Thymus (tissue), 11 donors: ENCODE data around the gene NKAP. TPM values are rescaled to one million over a fixed set of nuclear protein-coding genes. Genes with fewer than 3 reads are reported as not detected.
"Not testable (repeated sequence)": the region's sequence is repeated elsewhere in the genome, so short reads cannot be mapped to it uniquely, and the experiment has no call there.

Source experiments
- DNase-seq, 9 donors: peaks; one replicate each; pipeline ENCODE4 v3.0.0-alpha.2; 2013; ENCODE audit warnings: low spot score in 9 of 9, low read depth in 6 of 9, missing footprints in 1 of 9
- H3K27ac ChIP-seq, 2 donors: one replicate each; pipeline ENCODE4 v1.5.1; 2013; ENCODE audit warnings: control low read depth in 1 of 2, low read depth in 1 of 2, low read length in 1 of 2, mild to moderate bottlenecking in 1 of 2, moderate library complexity in 1 of 2
- H3K27me3 ChIP-seq, 2 donors: one replicate each; pipeline ENCODE4 v1.5.1; 2013; ENCODE audit warnings: low read length in 1 of 2; ENCODE audit not compliant: control insufficient read depth in 2 of 2, insufficient read depth in 1 of 2
- H3K36me3 ChIP-seq, 2 donors: one replicate each; pipeline ENCODE4 v1.5.1; 2013; ENCODE audit warnings: low read length in 1 of 2, mild to moderate bottlenecking in 1 of 2, moderate library complexity in 1 of 2; ENCODE audit not compliant: control insufficient read depth in 2 of 2, insufficient read depth in 2 of 2
- H3K4me1 ChIP-seq, 2 donors: one replicate each; pipeline ENCODE4 v1.5.1; 2013; ENCODE audit warnings: low read length in 2 of 2; ENCODE audit not compliant: control insufficient read depth in 2 of 2, insufficient read depth in 2 of 2
- H3K4me3 ChIP-seq, 2 donors: one replicate each; pipeline ENCODE4 v1.5.1; 2013; ENCODE audit warnings: low read length in 2 of 2, control low read depth in 1 of 2, mild to moderate bottlenecking in 1 of 2
- H3K9me3 ChIP-seq, 2 donors: one replicate each; pipeline ENCODE4 v1.5.1; 2013; ENCODE audit warnings: low read length in 1 of 2, mild to moderate bottlenecking in 1 of 2; ENCODE audit not compliant: control insufficient read depth in 2 of 2, insufficient read depth in 1 of 2
- WGBS: extraction: QIAGEN DNeasy Blood & Tissue Kit; methylation state at CpG from one replicate; pipeline ENCODE4 v1.1.7; 2013; 5-methylcytosine and 5-hydroxymethylcytosine counted together
- polyA plus RNA-seq: library from polyadenylated mRNA; stranded (reverse); fragments of 200-250 nt; gene quantifications from one replicate; pipeline ENCODE4 v1.2.3, GENCODE V29; 2013
- total RNA-seq: library from RNA; stranded (reverse); fragments of 120-200 nt; gene quantifications from one replicate; pipeline ENCODE4 v1.2.4, GENCODE V29; 2013
- donor health status: healthy.

Gene NKAP
- total and polyA plus RNA-seq, 2 donors: 6.0 to 12.0 TPM

DNA sequence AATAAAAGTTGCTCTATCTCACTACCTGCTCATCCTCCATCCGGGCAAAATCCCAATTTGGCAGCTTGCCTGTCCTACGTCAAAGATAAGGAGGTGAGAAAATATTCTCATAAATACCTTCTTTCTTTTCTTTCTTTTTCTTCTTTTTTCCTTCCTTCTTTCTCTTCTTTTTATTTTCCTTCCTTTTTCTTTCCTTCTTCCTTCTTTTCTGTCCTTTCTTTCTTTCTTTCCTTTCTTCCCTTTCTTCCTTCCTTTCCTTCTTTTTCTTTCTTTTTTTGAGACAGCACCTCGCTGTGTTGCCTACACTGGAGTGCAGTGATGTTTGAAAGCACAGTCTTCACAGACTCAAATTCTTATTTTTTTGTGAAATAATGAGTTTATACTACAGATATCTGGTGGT lies 38.6 kb upstream of the NKAP start:
- Histone ChIP-seq H3K27ac (no peak overlapping the region), H3K4me3 (no peak overlapping the region), H3K9me3 (no peaks in the 10 kb centered on the region), H3K36me3 (no peaks in the 10 kb centered on the region), H3K27me3 (peaks cover 0 to 4% of the 10 kb centered on the region in 2 donors), H3K4me1 (no peaks in the 10 kb centered on the region)
- 78% methylated on average over 3 of the region's 3 CpGs for WGBS
- DNase-seq: no peak

DNA sequence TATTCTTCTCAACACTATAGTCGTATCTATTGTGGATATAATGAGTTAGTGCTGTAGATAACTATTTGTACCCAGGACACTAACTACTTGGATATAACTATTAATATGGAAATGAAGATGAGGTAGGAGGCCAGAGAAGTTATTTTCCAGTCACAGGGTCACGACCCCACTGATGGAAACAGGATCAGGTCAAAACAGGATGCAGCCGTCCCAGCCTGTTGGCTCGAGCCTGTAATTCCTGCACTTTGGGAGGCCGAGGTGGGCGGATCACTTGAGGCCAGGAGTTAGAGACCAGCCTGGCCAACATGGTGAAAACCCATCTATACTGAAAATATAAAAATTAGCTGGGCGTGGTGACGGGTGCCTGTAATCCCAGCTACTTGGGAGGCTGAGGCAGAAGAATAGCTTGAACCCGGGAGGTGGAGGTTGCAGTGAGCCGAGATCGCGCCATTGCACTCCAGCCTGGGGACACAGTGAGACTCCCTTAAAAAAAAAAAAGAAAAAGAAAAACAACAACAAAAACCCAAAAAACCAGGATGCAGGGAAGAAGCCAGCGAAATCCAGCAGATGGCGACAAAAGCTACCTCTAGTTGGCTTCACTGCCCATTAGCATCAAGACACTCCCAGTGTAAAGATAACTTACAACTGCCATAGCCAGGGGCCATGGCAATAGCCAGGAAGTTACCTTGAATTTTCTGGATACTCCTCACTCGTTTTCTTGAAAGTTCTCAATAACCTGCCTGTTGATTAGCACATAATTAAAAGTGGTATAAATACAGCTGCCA lies 37.9 kb upstream of the NKAP start:
- Histone ChIP-seq H3K4me1 (no peaks in the 10 kb centered on the region), H3K4me3 (no peak overlapping the region), H3K9me3 (no peaks in the 10 kb centered on the region), H3K27me3 (peaks cover 0 to 4% of the 10 kb centered on the region in 2 donors), H3K36me3 (no peaks in the 10 kb centered on the region), H3K27ac (no peak overlapping the region)
- WGBS: 72% methylated on average over 15 of the region's 15 CpGs
- peak in 2 of 9 donors; percentile 7 to 26 for DNase-seq

DNA sequence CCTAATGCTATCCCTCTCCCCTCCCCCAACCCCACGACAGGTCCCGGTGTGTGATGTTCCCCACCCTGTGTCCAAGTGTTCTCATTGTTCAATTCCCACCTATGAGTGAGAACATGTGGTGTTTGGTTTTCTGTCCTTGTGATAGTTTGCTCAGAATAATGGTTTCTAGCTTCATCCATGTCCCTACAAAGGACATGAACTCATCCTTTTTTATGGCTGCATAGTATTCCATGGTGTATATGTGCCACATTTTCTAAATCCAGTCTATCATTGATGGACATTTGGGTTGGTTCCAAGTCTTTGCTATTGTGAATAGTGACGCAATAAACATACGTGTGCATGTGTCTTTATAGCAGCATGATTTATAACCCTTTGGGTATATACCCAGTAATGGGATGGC lies 33.6 kb upstream of the NKAP start:
- not testable (repeated sequence) for H3K27me3 ChIP-seq, H3K9me3 ChIP-seq, H3K4me3 ChIP-seq, H3K27ac ChIP-seq, DNase-seq, H3K4me1 ChIP-seq, H3K36me3 ChIP-seq
- WGBS: 97% methylated on average over 4 of the region's 4 CpGs

DNA sequence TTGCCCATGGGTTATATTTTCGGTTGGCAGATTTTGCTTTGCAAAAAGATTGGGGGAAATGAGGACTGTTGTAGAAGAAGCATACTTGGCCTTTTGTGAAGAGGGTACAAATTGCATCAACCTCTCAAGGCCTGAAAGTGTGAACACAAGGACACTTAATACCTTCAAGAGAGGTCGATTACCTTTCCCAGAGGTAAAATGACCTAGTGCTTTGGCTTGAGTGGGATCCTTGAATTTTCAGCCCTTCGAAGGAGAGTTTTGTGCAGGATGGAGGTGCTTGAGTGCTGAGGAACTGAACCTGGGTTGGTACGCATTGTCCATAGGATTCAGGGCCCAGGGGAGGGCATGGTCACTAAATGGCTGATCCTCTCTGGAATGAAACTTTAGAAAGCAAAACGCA lies 27.6 kb upstream of the NKAP start:
- Histone ChIP-seq H3K4me3 (no peak overlapping the region), H3K27ac (no peak overlapping the region), H3K9me3 (no peaks in the 10 kb centered on the region), H3K27me3 (no peaks in the 10 kb centered on the region), H3K4me1 (no peaks in the 10 kb centered on the region), H3K36me3 (no peaks in the 10 kb centered on the region)
- DNase-seq: no peak
- WGBS: 96% methylated on average over 5 of the region's 5 CpGs

DNA sequence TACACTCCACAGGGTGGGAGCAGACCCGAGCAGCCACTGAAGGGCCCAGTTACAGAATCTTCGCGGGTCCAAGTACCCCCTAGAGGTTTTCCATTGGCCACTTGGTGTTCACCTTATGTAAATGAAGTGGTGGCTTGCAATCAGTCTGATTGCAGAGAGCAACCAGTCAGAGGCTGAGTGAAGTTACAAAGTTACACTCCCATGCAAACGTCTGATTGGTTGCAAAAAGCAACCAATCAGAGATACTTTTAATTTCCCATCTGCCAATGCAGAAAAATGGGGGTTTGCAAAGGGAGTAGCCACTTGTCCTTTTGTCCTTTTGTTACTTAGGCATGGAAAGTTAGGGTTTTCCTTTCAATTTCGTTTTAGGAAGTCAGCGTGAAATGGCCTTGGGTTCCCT lies 27.0 kb upstream of the NKAP start:
- H3K9me3 ChIP-seq: no peaks in the 10 kb centered on the region
- no peak overlapping the region for H3K27ac ChIP-seq
- H3K27me3 ChIP-seq: no peaks in the 10 kb centered on the region
- no peak overlapping the region for H3K4me3 ChIP-seq
- no peak for DNase-seq
- H3K36me3 ChIP-seq: no peaks in the 10 kb centered on the region
- H3K4me1 ChIP-seq: no peaks in the 10 kb centered on the region
- WGBS: 93% methylated on average over 6 of the region's 6 CpGs

DNA sequence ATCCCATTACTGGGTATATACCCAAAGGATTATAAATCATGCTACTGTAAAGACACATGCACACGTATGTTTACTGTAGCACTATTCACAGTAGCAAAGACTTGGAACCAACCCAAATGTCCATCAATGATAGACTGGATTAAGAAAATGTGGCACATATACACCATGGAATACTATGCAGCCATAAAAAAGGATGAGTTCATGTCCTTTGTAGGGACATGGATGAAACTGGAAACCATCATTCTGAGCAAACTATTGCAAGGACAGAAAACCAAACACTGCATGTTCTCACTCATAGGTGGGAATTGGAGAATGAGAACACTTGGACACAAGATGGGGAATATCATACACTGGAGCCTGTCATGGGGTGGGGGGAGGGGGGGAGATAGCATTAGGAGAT lies 23.3 kb upstream of the NKAP start:
- 100% methylated on average over 1 of the region's 1 CpG for WGBS

DNA sequence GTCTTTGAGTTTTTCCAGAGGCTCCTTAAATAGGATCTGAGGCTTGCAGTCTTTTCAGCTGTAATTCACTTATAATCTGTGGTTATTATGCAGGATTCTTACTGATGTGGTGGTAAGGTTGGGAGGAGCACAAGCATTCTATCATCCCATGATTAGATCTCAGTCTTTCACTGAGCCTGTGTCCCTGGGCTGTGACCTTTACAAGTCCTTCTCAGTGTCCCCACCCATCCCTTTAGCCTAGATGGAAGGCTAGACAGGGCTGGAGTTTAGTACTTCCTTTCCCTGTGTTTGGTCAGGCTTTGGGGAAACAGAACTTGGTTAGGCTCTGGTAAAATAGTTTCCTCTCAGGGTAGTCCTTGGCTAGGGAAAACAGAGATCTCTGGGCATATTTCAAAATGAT lies 17.1 kb upstream of the NKAP start:
- no peak for DNase-seq
- Histone ChIP-seq H3K27me3 (no peaks in the 10 kb centered on the region), H3K4me1 (no peaks in the 10 kb centered on the region), H3K27ac (no peak overlapping the region), H3K4me3 (no peak overlapping the region), H3K36me3 (no peaks in the 10 kb centered on the region), H3K9me3 (no peaks in the 10 kb centered on the region)

More for the DNA sequence above, 23.3 kb upstream of the NKAP start:
- H3K9me3 ChIP-seq, H3K4me1 ChIP-seq, H3K27me3 ChIP-seq, H3K27ac ChIP-seq, DNase-seq, H3K4me3 ChIP-seq, H3K36me3 ChIP-seq: not testable (repeated sequence)

DNA sequence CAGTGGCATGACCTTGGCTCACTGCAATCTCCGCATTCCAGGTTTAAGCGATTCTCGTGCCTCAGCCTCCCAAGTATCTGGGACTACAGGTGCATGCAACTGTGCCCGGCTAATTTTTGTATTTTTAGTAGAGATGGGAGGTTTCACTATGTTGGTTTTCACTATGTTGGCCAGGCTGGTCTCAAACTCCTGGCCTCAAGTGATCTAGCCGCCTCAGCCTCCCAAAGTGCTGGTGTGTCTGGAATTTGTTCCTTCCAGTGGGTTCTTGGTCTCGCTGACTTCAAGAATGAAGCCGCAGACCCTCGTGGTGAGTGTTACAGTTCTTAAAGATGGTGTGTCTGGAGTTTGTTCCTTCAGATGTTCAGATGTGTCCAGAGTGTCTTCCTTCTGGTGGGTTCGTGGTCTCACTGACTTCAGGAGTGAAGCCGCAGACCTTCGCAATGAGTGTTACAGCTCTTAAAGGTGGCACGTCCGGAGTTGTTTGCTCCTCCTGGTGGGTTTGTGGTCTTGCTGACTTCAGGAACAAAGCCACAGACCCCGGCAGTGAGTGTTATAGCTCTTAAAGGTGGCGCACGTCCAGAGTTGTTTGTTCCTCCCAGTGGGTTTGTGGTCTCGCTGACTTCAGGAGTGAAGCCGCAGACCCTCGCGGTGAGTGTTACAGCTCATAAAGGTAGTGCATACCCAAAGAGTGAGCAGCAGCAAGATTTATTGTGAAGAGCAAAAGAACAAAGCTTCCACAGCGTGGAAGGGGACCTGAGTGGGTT lies 12.4 kb upstream of the NKAP start:
- not testable (repeated sequence) for H3K9me3 ChIP-seq, H3K27me3 ChIP-seq, H3K4me3 ChIP-seq, H3K36me3 ChIP-seq, H3K4me1 ChIP-seq, H3K27ac ChIP-seq
- 28% methylated on average over 21 of the region's 21 CpGs for WGBS
- peak in 1 of 9 donors; percentile 28 for DNase-seq

DNA sequence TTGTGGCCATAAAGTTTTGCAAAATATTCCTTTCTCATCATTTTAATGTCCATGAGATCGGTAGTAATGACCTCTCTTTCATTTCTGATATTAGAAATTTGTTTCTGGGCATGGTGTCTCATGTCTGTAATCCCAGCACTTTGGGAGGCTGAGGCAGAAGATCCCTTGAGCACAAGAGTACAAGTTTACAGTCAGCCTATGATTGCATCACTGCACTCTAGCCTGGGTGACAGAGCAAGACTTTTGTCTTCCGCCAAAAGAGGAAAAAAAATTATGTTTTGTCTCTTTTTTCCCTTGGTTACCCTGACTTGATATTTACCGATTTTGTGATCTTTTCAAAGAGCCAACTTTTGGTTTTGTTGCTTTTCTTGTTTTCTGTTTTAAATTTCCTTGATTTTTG lies 10.8 kb upstream of the NKAP start:
- H3K36me3 ChIP-seq: no peaks in the 10 kb centered on the region
- no peak overlapping the region for H3K27ac ChIP-seq
- no peaks in the 10 kb centered on the region for H3K4me1 ChIP-seq
- no peaks in the 10 kb centered on the region for H3K9me3 ChIP-seq
- H3K4me3 ChIP-seq: no peak overlapping the region
- peaks cover 0 to 3% of the 10 kb centered on the region in 2 donors for H3K27me3 ChIP-seq
- WGBS: 94% methylated on average over 3 of the region's 3 CpGs
- DNase-seq: no peak
